GM12875 (cell line): Measurements from ENCODE around the gene SRGAP2C.
"Not testable (repeated sequence)": the region's sequence is repeated elsewhere in the genome, so short reads cannot be mapped to it uniquely, and the experiment has no call there.

Experiments
- H3K4me3 ChIP-seq: one replicate; pipeline ENCODE4 v1.5.1; 2011; ENCODE audit warnings: low read depth, low read length, control low read depth

The SRGAP2C gene

GRCh38 chr1:121324726-121325125 lies 140.0 kb downstream of the SRGAP2C start:
- not testable (repeated sequence) for H3K4me3 ChIP-seq

- not testable (repeated sequence) for H3K4me3 ChIP-seq
Observed at GRCh38 chr1:121332141-121332540, 147.4 kb downstream of the SRGAP2C start.

GRCh38 chr1:121332599-121333562 lies 148.1 kb downstream of the SRGAP2C start:
- not testable (repeated sequence) for H3K4me3 ChIP-seq

GRCh38 chr1:121337958-121338357 lies 153.2 kb downstream of the SRGAP2C start:
- H3K4me3 ChIP-seq, result not testable (repeated sequence)

GRCh38 chr1:121339611-121340010 lies 154.8 kb downstream of the SRGAP2C start:
- not testable (repeated sequence) for H3K4me3 ChIP-seq

GRCh38 chr1:121343311-121343906 lies 158.6 kb downstream of the SRGAP2C start:
- H3K4me3 ChIP-seq, result not testable (repeated sequence)

- H3K4me3 ChIP-seq, result not testable (repeated sequence)
Observed at GRCh38 chr1:121344355-121344754, 159.6 kb downstream of the SRGAP2C start.

GRCh38 chr1:121346654-121347053 lies 161.9 kb downstream of the SRGAP2C start:
- H3K4me3 ChIP-seq, result not testable (repeated sequence)

GRCh38 chr1:121347476-121347875 lies 162.7 kb downstream of the SRGAP2C start:
- H3K4me3 ChIP-seq, result not testable (repeated sequence)

- not testable (repeated sequence) for H3K4me3 ChIP-seq
Observed at GRCh38 chr1:121348115-121348514, 163.3 kb downstream of the SRGAP2C start.

- H3K4me3 ChIP-seq, result not testable (repeated sequence)
Observed at GRCh38 chr1:121349332-121349967, 164.7 kb downstream of the SRGAP2C start.

- H3K4me3 ChIP-seq, result not testable (repeated sequence)
Observed at GRCh38 chr1:121355711-121356420, 171.1 kb downstream of the SRGAP2C start.

- H3K4me3 ChIP-seq, result not testable (repeated sequence)
Observed at GRCh38 chr1:121356819-121357218, 172.0 kb downstream of the SRGAP2C start.

GRCh38 chr1:121360531-121360930 lies 175.8 kb downstream of the SRGAP2C start:
- not testable (repeated sequence) for H3K4me3 ChIP-seq

- not testable (repeated sequence) for H3K4me3 ChIP-seq
Observed at GRCh38 chr1:121361451-121362233, 176.9 kb downstream of the SRGAP2C start.

- not testable (repeated sequence) for H3K4me3 ChIP-seq
Observed at GRCh38 chr1:121362234-121362883, 177.6 kb downstream of the SRGAP2C start.

GRCh38 chr1:121365316-121365715 lies 180.5 kb downstream of the SRGAP2C start:
- H3K4me3 ChIP-seq, result not testable (repeated sequence)

GRCh38 chr1:121365723-121366122 lies 180.9 kb downstream of the SRGAP2C start:
- H3K4me3 ChIP-seq, result not testable (repeated sequence)

GRCh38 chr1:121366171-121366570 lies 181.4 kb downstream of the SRGAP2C start:
- not testable (repeated sequence) for H3K4me3 ChIP-seq
